IMR-90 (cell line): ENCODE results near the gene ZNF385C. TPM values are rescaled to one million over a fixed set of nuclear protein-coding genes. Genes with fewer than 3 reads are reported as not detected.

Source experiments
- ATAC-seq: fragments of 200-7000 bp; cut with Tn5 transposase; 2 replicates; pipeline ENCODE4 v1.9.1; 2020; ENCODE audit warnings: low read depth, mild to moderate bottlenecking, moderate library complexity
- BruUV-seq: library from RNA; stranded (reverse); fragments of 400-500 nt; replicated peaks from 2 replicates; lab custom pipeline; 2021; lab: Mats Ljungman, UMichigan
- CTCF ChIA-PET: fragments of 300-600 bp; formaldehyde crosslinking; extraction: SDS; loops from one replicate; lab custom pipeline; 2021; ENCODE audit warnings: antibody characterized with exemption; lab: Yijun Ruan, JAX
- POLR2A ChIA-PET: fragments of 300-600 bp; sonication (Branson Sonifier 250); formaldehyde crosslinking; loops from one replicate; lab custom pipeline; 2022; ENCODE audit warnings: antibody characterized with exemption; ENCODE audit not compliant: unreplicated experiment; lab: Charles Lee
- DNase-seq: peaks from one replicate; pipeline ENCODE4 v3.0.0; 2013
- H2AFZ ChIP-seq: replicated peaks from 2 replicates; pipeline ENCODE3; 2013; ENCODE audit warnings: low read length, mild to moderate bottlenecking; ENCODE audit not compliant: poor library complexity
- H2AK5ac ChIP-seq: 2 replicates; pipeline ENCODE4 v1.6.1; 2013; ENCODE audit warnings: low read depth, low read length, inconsistent platforms
- H2AK9ac ChIP-seq: replicated peaks from 2 replicates; pipeline ENCODE3; 2013; ENCODE audit warnings: mild to moderate bottlenecking, low read depth, low read length, moderate library complexity; ENCODE audit not compliant: poor library complexity
- H2BK120ac ChIP-seq: 2 replicates; pipeline ENCODE4 v1.6.1; 2013; ENCODE audit warnings: low read depth, low read length, inconsistent platforms
- H2BK15ac ChIP-seq: 3 replicates; pipeline ENCODE4 v1.6.1; 2013; ENCODE audit warnings: low read depth, low read length, inconsistent platforms
- H2BK20ac ChIP-seq: 2 replicates; pipeline ENCODE4 v1.6.1; 2013; ENCODE audit warnings: low read depth, mild to moderate bottlenecking, inconsistent platforms, low read length, moderate library complexity
- H2BK5ac ChIP-seq: 2 replicates; pipeline ENCODE4 v1.6.1; 2013; ENCODE audit warnings: mild to moderate bottlenecking, low read depth, low read length, inconsistent platforms; ENCODE audit not compliant: poor library complexity, severe bottlenecking
- H3K14ac ChIP-seq: replicated peaks from 2 replicates; pipeline ENCODE4 v1.6.1; 2013; ENCODE audit warnings: low read depth, low read length, inconsistent platforms
- H3K18ac ChIP-seq: 2 replicates; pipeline ENCODE4 v1.6.1; 2013; ENCODE audit warnings: low read depth, low read length, control low read depth
- H3K23ac ChIP-seq: 2 replicates; pipeline ENCODE4 v1.6.1; 2013; ENCODE audit warnings: low read depth, low read length, inconsistent platforms
- H3K27ac ChIP-seq: 2 replicates; pipeline ENCODE4 v1.5.1; 2013; ENCODE audit warnings: mild to moderate bottlenecking, control low read depth, low read length; ENCODE audit not compliant: insufficient read depth
- H3K27me3 ChIP-seq: 2 replicates; pipeline ENCODE4 v1.6.1; 2013; ENCODE audit warnings: low read length; ENCODE audit not compliant: control insufficient read depth, insufficient read depth
- H3K36me3 ChIP-seq: 2 replicates; pipeline ENCODE4 v1.6.1; 2013; ENCODE audit warnings: low read length, mixed read lengths; ENCODE audit not compliant: control insufficient read depth, insufficient read depth
- H3K4ac ChIP-seq: 2 replicates; pipeline ENCODE4 v1.6.1; 2013; ENCODE audit warnings: low read depth, low read length, inconsistent platforms
- H3K4me1 ChIP-seq: 2 replicates; pipeline ENCODE4 v1.6.1; 2013; ENCODE audit warnings: low read length, mixed read lengths; ENCODE audit not compliant: control insufficient read depth, insufficient read depth
- H3K4me2 ChIP-seq: 2 replicates; pipeline ENCODE4 v1.6.1; 2013; ENCODE audit warnings: low read depth, mild to moderate bottlenecking, control low read depth, low read length, moderate library complexity
- H3K4me3 ChIP-seq: 2 replicates; pipeline ENCODE4 v1.5.1; 2013; ENCODE audit warnings: low read depth, mild to moderate bottlenecking, control low read depth, low read length, moderate library complexity; ENCODE audit not compliant: insufficient read depth
- H3K56ac ChIP-seq: 2 replicates; pipeline ENCODE4 v1.6.1; 2013; ENCODE audit warnings: low read length, inconsistent platforms; ENCODE audit not compliant: insufficient read depth; ENCODE audit errors: extremely low read depth
- H3K79me1 ChIP-seq, 2 experiments: 2 replicates each; pipeline ENCODE4 v1.6.1; 2013; ENCODE audit warnings: low read length in 2 of 2, inconsistent platforms in 1 of 2, low read depth in 1 of 2
- H3K9ac ChIP-seq: 2 replicates; pipeline ENCODE4 v1.6.1; 2013; ENCODE audit warnings: low read depth, low read length, control low read depth
- H3K9me1 ChIP-seq: 2 replicates; pipeline ENCODE4 v1.6.1; 2013; ENCODE audit warnings: low read length, inconsistent platforms; ENCODE audit not compliant: insufficient read depth
- H3K9me3 ChIP-seq: 2 replicates; pipeline ENCODE4 v1.6.1; 2013; ENCODE audit warnings: low read length; ENCODE audit not compliant: control insufficient read depth, insufficient read depth
- H4K20me1 ChIP-seq: 2 replicates; pipeline ENCODE4 v1.6.1; 2013; ENCODE audit warnings: low read length, inconsistent platforms; ENCODE audit not compliant: insufficient read depth
- H4K5ac ChIP-seq: 2 replicates; pipeline ENCODE4 v1.6.1; 2013; ENCODE audit warnings: mild to moderate bottlenecking, low read depth, low read length, control low read depth
- H4K8ac ChIP-seq, 2 experiments: 2 replicates each; pipeline ENCODE4 v1.6.1; 2013; ENCODE audit warnings: low read depth in 2 of 2, low read length in 2 of 2, control low read depth in 1 of 2, inconsistent platforms in 1 of 2
- H4K91ac ChIP-seq: 2 replicates; pipeline ENCODE4 v1.6.1; 2013; ENCODE audit warnings: low read depth, low read length, inconsistent platforms; ENCODE audit not compliant: insufficient read depth
- BHLHE40 ChIP-seq: fragments of 150-350 bp; IDR thresholded peaks from 2 replicates; pipeline ENCODE4 v1.6.1; 2016; ENCODE audit warnings: mild to moderate bottlenecking, low read depth, low read length
- CEBPB ChIP-seq: IDR thresholded peaks from 2 replicates; pipeline ENCODE4 v1.6.1; 2012; ENCODE audit warnings: low read depth, low read length, improper control_type of control experiment
- CHD1 ChIP-seq: IDR thresholded peaks from 2 replicates; pipeline ENCODE4 v1.6.1; 2012; ENCODE audit warnings: low read depth, low read length, improper control_type of control experiment
- MAFK ChIP-seq: IDR thresholded peaks from 2 replicates; pipeline ENCODE4 v1.6.1; 2012; ENCODE audit warnings: low read depth, low read length, improper control_type of control experiment
- MAZ ChIP-seq: IDR thresholded peaks from 2 replicates; pipeline ENCODE4 v1.6.1; 2012; ENCODE audit warnings: low read depth, mild to moderate bottlenecking, low read length, improper control_type of control experiment, moderate library complexity, borderline replicate concordance
- MXI1 ChIP-seq: IDR thresholded peaks from 2 replicates; pipeline ENCODE4 v1.6.1; 2012; ENCODE audit warnings: low read depth, mild to moderate bottlenecking, low read length, moderate library complexity, borderline replicate concordance
- NFE2L2 ChIP-seq: fragments of 150-350 bp; IDR thresholded peaks from 2 replicates; pipeline ENCODE4 v1.6.1; 2016; ENCODE audit warnings: low read depth, mild to moderate bottlenecking, low read length
- POLR2A ChIP-seq: IDR thresholded peaks from 2 replicates; pipeline ENCODE4 v1.6.1; 2012; ENCODE audit warnings: mild to moderate bottlenecking, low read depth, low read length
- RAD21 ChIP-seq: IDR thresholded peaks from 2 replicates; pipeline ENCODE4 v1.6.1; 2012; ENCODE audit warnings: low read length, improper control_type of control experiment
- RCOR1 ChIP-seq: IDR thresholded peaks from 2 replicates; pipeline ENCODE4 v1.6.1; 2012; ENCODE audit warnings: mild to moderate bottlenecking, low read length, improper control_type of control experiment; ENCODE audit not compliant: insufficient replicate concordance
- RFX5 ChIP-seq: IDR thresholded peaks from 2 replicates; pipeline ENCODE4 v1.8.0; 2012; ENCODE audit warnings: low read depth, mild to moderate bottlenecking, low read length, moderate library complexity
- SMC3 ChIP-seq: fragments of 150-350 bp; IDR thresholded peaks from 2 replicates; pipeline ENCODE4 v1.6.1; 2016; ENCODE audit warnings: low read depth, mild to moderate bottlenecking, antibody characterized with exemption, low read length, moderate library complexity
- WGBS, 2 experiments: methylation state at CpG; one replicate each; pipeline versions ENCODE4 v1.1.5 to v1.1.7; 2013; ENCODE audit warnings: missing lambda C conversion rate in 2 of 2; ENCODE audit not compliant: insufficient read length in 1 of 2; ENCODE audit errors: extremely low coverage in 2 of 2; 5-methylcytosine and 5-hydroxymethylcytosine counted together
- dilution Hi-C: fragments of 300-500 bp; cut with HindIII; formaldehyde crosslinking; loops from one replicate; pipeline ENCODE4 v1.14.3; 2018; ENCODE audit warnings: low sequenced_read_pairs; ENCODE audit not compliant: unreplicated experiment
- in situ Hi-C: fragments of 300-500 bp; cut with MboI; formaldehyde crosslinking; loops from 3 replicates; pipeline ENCODE4 v1.14.3; 2019; ENCODE audit warnings: low sequenced_read_pairs, inconsistent platforms, mixed read lengths
- intact Hi-C: fragments of 100-400 bp; cut with micrococcal nuclease; formaldehyde crosslinking; loops from 2 replicates; pipeline ENCODE4 v1.10.0; 2022
- polyA plus RNA-seq, 3 experiments: library from polyadenylated mRNA; depleted of rRNA; stranded (reverse); fragments of >200 nt; gene quantifications; 2 replicates each; pipeline ENCODE4 v1.2.3, GENCODE V29; 2012; ENCODE audit warnings: low replicate concordance in 1 of 3
- total RNA-seq: library from RNA; depleted of rRNA; stranded (reverse); fragments of >200 nt; gene quantifications from 2 replicates; pipeline ENCODE4 v1.2.3, GENCODE V29; 2012
- TF ChIP-seq, protein P1 (sequence below): fragments of 150-350 bp; IDR thresholded peaks from 2 replicates; pipeline ENCODE4 v1.6.1; 2016; ENCODE audit warnings: low read depth, mild to moderate bottlenecking, low read length, moderate library complexity, borderline replicate concordance
- TF ChIP-seq, protein P2 (sequence below): fragments of 150-350 bp; IDR thresholded peaks from 2 replicates; pipeline ENCODE4 v1.6.1; 2017; ENCODE audit warnings: mild to moderate bottlenecking, antibody characterized with exemption, low read length, low read depth

The ZNF385C gene
- total and polyA plus RNA-seq, 2 of the 4 experiments (the other 2 are of a cell fraction) = not detected

DNA sequence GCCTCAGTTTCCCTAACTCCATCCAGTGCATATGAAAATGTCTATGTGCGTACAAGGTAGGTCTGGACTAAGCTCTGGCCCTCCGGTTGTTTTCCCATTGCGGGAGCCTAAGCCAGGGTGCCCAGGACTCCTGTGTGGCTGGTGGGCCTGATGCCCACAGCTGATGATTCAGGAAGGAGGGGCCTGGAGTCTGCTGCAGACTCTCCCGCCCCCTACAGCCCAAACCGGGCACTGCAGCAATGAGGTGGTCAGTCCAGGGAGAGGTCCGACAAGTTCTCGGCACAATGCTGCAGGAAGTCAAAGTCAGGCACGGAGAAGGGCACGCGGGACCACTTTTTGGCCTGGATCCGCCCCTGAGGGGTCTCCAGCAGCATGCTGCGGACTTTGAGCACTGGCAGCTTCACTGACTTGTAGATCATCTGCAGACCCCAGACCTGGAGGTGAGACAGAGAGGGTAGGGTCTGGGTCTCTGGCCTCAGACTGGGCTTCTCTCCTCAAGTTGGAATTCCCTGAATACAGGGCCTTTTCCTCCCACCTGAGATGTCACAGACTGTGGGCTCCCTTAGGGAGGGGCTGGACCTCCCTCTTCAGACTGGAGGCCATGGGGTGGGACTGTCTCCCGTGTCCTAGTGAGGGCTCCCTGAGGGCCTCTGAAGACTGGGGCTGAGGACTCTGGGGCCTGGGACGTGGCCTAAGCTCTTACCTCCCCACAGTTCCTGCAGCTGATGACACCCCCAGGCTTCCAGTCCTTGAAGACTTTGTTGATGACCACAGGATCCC is 3.4 kb upstream of the ZNF385C start:
- Histone ChIP-seq H2BK120ac (no peak overlapping the region), H3K27ac (no peak overlapping the region), H3K27me3 (peaks cover 37% of the 10 kb centered on the region), H3K4me1 (no peaks in the 10 kb centered on the region), H3K14ac (no peak overlapping the region), H3K18ac (no peak overlapping the region), H2AK9ac (peak overlapping the region; percentile 90), H4K20me1 (no peaks in the 10 kb centered on the region), H3K23ac (no peak overlapping the region), H3K9ac (no peak overlapping the region), H3K4ac (no peak overlapping the region), H2AK5ac (no peak overlapping the region), H3K56ac (no peak overlapping the region), H3K4me3 (no peak overlapping the region), H3K4me2 (no peak overlapping the region), H2BK15ac (no peak overlapping the region), H3K79me1 (no peaks in the 10 kb centered on the region), H2BK20ac (no peak overlapping the region), H3K9me3 (no peaks in the 10 kb centered on the region), H4K91ac (no peak overlapping the region), H4K5ac (no peak overlapping the region), H4K8ac (0 out of 4 replicates have a peak overlapping the region, but pooled peaks of 1 of the 2 experiments have one; percentile 18), H3K9me1 (no peaks in the 10 kb centered on the region), H2AFZ (peak overlapping the region; percentile 87), H2BK5ac (no peak overlapping the region), H3K36me3 (no peaks in the 10 kb centered on the region)
- ChIA-PET CTCF (interaction anchor here (0.6 to 1.5 kb wide), 8 partner anchors 9 to 135 kb away, joined by 3 to 7 read pairs (median 4); partner anchors contain the start of gene CNP), POLR2A (no interaction called here)
- in situ Hi-C loops (no loop called here), intact Hi-C loops (loop anchor here (1.0 to 2.0 kb wide), 3 partner anchors 34 to 139 kb away; no protein-coding TSS in a partner anchor), dilution Hi-C loops (no loop called here)
- no TSS peak for BruUV-seq
- peak; percentile 99 for ATAC-seq
- peak; percentile 57 for DNase-seq
- WGBS, 2 experiments = 6% methylated on average over 6 of the region's 14 CpGs; no CpG with 5 or more reads in 1 of the 2 experiments
- TF ChIP-seq NFE2L2 (no peak), CHD1 (no peak), MAZ (peak; percentile 20; the same call in 1 of the 2 replicates), SMC3 (peak; percentile 76), MXI1 (no peak), CEBPB (no peak), POLR2A (peak; percentile 43; the same call in 1 of the 2 replicates), BHLHE40 (no peak), RFX5 (no peak; the same call in 1 of the 2 replicates), MAFK (no peak), RCOR1 (no peak), RAD21 (peak; percentile 84)
- TF ChIP-seq, protein P1, sequence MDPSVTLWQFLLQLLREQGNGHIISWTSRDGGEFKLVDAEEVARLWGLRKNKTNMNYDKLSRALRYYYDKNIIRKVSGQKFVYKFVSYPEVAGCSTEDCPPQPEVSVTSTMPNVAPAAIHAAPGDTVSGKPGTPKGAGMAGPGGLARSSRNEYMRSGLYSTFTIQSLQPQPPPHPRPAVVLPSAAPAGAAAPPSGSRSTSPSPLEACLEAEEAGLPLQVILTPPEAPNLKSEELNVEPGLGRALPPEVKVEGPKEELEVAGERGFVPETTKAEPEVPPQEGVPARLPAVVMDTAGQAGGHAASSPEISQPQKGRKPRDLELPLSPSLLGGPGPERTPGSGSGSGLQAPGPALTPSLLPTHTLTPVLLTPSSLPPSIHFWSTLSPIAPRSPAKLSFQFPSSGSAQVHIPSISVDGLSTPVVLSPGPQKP = no peak
- TF ChIP-seq, protein P2, sequence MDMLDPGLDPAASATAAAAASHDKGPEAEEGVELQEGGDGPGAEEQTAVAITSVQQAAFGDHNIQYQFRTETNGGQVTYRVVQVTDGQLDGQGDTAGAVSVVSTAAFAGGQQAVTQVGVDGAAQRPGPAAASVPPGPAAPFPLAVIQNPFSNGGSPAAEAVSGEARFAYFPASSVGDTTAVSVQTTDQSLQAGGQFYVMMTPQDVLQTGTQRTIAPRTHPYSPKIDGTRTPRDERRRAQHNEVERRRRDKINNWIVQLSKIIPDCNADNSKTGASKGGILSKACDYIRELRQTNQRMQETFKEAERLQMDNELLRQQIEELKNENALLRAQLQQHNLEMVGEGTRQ = no peak
